ENCODE data around the gene BIVM.

BIVM gene

DNA sequence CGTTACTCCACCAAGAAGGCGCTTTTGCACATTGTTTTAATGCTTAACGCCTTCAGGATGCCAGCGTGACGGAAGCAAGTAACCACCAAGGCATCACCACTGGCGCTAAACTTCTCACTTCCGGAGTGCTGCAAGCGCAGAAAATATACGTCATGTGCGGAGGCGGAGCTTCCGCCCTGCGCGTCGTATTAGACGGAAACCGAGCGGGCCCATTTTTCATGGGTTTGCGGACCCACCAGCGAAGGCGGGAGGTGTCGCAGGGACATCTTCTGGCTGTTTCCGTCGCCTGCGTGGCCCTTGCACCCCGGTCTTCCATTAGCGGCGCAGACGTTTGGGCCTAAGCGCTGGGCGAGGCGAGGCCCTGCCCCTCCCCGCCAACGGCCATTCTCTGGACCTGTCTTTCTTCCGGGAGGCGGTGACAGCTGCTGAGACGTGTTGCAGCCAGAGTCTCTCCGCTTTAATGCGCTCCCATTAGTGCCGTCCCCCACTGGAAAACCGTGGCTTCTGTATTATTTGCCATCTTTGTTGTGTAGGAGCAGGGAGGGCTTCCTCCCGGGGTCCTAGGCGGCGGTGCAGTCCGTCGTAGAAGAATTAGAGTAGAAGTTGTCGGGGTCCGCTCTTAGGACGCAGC, 46.8 kb downstream of the BIVM start, which contains the start of gene ERCC5:
Gene ERCC5 (plus strand): TSS at position 403 of the 631 bp plus-strand sequence. CDS start 235 bp downstream, outside the sequence.
- DNase-seq = peak; percentile 65

DNA sequence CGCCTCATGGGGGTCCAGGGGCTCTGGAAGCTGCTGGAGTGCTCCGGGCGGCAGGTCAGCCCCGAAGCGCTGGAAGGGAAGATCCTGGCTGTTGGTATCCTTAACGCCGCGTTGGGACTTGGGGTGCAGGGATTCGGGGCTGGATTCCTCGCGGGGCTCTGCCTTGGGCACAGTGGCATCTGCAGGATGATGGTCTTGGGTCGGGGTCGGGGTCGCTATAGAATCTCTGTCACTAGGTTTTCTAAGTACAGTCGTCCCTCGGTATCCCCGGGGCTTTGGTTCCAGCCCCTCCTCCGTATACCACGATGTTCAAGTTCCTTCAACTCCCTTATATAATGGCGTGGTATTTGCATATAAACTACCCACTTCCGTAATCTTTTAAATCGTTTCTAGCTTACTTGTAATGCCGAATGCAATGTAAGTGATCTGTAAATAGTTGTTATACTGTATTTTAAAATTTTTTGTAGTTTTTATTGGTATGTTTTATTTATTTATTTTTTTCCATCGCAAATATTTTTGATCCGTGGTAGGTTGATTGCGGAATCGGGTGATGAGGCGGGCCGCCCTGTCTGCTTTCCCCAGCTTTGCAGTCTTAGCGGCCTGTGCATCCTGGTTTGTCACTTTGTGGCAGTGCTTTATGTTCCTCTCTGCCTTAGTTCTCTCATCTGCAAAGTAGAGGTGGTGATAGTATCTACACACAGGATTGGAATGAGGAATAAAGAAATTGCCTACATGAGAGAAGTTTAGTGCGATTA, 47.5 kb downstream of the BIVM start:
- DNase-seq = no peak

DNA sequence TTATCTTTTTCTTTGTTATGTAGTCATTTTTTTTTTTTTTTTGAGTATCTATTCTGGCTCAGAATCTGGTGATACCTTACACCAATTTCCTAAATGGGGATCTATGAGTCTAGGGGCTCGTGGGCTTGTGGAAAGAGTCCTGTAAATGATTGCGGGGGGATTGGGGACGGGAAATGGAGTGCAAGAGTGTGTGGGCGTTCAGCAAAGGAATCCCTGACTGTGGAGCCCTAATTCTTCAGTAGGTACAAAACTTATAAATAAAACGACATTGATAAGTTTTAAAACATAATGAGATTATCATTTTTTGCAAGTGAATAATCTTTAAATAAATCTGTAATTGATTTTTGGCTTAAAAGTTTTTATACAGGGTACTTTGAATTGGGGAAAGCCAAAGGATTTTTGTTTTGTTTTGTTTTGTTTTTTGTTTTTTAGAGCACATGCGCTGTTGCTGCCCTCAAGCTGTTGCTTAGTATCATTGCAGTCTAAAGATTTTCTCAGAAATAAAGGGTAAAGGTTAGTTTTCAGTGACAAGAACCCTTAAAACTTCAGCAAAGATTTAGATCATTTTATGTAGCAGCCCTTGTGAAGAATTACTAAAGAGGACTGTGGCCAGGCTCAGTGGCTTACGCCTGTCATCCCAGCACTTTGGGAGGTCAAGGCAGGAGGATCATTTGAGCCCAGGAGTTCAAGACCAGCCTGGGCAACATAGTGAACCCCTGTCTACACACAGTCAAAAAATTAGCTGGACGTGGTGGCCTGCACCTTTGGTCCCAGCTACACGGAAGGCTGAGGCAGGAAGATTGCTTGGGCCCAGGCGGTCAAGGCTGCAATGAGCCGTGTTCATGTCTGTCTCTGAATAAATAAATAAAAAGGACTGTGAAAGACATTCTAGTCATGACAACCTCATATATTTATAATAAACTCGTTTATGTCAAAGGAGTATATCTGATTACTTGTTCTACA, 48.6 kb downstream of the BIVM start:
- DNase-seq = no peak

DNA sequence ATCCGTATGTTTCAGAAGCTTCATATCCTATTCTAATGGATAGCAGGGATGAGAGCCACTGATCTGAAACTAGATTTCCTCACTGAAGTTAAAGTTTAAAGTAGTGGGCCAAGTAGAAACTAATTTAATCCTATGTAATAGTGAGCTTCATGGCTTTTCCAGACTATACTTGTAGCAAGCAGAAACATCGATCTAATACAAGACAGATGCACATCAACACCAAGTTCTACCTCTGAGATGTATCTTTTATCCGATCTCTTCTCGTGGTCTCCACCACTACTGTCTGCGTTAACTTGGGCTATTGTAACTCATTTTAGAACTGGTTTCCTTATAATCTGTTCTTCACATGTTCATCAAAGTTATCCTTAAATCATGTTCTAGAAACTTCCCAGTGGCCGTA, 50.0 kb downstream of the BIVM start:
- no peak for DNase-seq

DNA sequence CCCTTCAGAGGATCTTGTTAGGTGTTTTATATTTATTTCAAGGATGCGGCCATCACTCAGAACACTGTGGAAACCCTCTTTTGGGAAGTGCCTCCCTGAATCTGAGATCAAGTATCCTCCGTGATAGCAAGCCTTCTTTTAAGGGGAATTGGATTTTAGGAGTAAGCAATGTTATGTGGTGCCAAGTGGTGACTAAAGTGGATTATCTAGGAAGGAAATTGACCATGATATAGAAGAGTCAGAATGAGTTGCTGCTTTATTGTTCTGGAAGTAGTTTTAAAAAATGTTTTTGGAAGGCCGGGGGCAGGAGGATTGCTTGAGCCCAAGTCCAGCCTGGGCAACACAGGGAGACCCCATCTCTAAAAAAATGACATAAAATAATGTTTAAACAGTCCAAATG, 53.6 kb downstream of the BIVM start:
- DNase-seq = no peak

DNA sequence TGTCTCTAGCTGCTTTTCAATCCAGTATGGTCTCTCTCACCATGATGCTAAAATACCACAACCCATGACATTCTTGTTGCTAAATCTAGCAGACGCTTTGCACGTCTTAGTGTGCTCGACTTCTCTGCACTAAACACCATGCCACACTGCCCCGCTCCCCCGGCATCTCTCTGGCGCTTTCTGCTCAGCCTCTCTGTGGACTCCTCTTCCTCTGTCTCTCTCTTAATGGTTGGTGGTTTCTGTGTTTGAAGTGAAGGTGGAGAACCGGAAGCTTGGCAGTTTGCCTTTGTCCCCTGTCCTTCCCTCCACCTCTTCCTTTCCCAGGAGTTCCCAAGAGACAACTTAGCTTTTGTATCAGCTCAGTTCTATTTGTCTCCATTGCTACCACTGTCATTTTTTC, 55.8 kb downstream of the BIVM start:
- DNase-seq = no peak

DNA sequence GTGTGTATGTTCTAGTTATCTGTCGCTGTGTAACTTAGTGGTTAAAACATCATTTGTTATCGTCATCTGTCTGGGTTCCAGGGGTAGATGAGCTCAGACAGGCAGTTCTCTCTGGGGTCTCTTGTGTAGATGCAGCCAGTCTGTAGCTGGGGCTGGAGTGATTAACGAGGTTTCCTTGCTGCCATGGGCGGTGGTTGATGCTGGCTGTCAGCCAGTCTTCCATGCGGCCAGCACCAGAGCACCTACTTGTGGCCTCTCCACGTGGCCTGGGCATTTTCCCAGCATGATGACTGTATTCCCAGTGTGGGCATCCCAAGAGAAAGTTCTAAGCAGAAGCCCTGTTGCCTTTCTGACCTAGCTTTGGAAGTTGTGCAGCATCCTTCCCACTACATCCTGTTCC, 57.6 kb downstream of the BIVM start:
- DNase-seq = no peak

DNA sequence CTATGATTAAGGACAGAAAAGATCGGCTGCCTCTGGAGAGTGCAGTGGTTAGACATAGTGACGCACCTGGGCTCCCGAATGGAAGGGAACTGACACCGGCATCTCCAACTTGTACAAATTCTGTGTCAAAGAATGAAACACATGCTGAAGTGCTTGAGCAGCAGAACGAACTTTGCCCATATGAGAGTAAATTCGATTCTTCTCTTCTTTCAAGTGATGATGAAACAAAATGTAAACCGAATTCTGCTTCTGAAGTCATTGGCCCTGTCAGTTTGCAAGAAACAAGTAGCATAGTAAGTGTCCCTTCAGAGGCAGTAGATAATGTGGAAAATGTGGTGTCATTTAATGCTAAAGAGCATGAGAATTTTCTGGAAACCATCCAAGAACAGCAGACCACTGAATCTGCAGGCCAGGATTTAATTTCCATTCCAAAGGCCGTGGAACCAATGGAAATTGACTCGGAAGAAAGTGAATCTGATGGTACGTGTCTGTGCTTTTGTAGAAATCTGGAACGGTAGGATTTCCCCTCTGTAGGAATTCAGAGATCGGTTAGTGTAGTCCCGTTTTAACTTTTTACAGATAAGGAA, 63.8 kb downstream of the BIVM start:
- DNase-seq = no peak

DNA sequence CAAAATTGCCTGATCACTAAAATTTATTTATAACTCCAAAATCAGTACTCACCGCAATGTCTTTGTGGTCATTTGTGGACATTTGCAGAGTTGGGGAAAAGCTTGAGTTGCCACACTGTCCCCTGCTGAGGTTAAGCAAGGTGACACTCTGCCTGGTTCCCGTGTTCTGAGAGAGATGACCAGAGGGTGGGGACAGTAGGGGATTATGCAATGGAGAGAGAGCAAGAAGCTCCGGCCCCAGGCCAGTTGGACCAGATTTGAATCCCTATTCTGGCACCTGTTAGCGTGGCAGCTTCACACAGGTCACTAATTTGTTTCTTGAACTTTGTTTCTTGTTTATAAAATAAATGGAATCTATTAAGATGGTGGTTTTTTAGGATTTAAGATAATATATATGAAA, 64.7 kb downstream of the BIVM start:
- no peak for DNase-seq

DNA sequence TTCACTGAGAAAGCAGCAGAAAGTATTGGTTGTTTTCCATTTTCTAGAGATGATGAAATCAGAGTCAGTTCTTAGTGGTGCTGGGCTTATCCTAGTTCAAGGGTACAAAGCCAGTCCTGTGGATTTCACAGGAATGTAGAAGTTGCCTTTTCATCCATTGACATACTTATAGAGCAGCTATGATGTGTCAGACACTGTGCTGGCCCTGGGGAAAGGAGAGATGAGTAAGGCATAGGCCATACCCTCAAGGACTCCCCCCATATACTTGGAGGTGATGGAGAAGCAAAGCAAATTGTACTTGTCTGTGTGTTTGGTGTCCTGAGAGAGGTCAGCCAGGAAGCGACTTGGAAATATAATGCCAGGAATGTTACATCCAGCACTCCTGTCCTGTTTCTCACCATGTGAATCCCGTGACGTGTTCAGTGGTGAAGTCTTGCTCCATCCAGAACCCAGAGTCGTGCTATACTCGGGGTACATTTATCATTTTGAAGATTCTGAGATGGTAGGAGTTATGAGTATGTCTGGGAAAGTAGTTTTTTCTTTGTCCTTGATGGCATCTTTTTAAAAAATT, 69.5 kb downstream of the BIVM start:
- DNase-seq = no peak

DNA sequence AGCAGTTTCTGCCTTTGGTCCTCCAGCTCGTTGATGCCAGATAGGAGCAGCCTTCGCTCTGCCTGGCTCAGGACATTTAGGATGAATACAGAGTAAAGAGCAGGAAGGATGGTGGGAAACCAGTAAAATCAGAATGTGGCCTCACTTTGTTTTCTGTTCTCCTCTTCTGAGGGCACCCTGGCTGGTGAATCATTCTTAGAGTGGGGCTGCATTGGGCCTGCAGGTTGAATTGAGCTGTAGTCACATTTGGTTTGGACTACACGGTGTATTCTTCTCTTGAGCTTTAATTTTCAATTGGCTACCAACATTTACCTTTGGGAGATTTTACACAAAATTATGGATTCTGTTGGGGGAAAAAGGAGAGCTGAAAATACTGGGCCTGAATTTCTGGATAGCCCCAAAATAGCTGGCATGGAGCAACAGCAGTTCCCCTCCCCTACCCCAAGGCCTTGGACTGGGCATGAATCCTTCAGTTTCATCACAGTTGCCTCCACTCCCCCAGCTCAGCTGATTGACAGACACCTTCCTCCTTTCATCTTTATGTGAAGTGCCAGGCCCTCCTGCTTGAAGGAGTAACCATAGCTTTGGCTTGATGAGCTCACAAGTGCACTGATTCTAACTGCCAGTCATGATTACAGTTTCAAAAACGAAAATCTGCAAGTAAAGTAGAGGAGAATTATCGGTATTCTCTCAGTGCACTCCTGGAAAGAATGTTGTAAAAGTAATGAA, 71.2 kb downstream of the BIVM start:
- DNase-seq = no peak

DNA sequence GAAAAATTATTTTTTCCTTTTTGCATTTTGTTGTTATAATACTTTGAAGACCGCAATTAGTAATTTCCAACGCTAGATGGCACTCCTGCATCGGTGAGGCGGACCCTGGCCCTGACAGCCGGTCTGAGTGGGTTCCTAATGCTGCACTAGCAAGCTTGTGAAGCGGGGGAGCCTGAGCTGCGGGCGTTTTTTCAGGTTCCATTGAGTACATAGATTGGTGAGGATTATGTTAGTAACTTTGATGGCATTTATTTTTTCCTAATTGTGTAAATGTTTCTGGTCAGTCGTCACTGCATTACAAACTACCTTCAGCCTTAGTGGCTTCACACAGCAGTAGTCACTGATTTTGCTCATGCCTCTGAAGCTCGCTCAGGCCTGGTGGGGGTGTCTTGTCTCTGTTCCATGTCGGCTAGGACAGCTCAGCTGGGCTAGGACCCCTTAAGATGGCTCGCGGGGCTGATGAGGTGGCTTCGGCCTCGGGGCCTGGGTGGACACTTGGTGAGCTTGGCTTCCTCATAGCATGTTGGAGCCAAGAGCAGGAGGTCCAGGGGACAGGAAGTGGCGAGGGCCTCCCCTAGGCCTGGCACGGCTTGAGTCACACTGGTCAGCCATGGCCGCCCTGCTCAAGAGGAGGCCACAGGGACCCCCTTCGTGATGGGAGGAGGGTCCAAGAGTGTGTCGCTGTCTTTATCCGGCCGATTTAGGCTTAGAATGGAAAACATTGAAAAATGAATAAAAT, 71.9 kb downstream of the BIVM start:
- DNase-seq = no peak

DNA sequence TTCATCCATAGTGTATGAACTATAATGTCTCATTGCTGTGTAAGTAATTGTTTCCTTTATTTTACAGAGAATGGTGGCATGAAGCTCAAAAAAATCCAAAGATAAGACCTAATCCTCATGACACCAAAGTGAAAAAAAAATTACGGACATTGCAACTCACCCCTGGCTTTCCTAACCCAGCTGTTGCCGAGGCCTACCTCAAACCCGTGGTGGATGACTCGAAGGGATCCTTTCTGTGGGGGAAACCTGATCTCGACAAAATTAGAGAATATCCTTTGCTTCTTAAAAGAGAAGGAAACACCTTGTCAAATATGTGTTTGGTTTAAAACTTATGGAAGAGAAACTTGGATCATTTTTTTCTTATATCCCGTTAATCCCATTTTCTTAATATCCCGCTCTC, 73.2 kb downstream of the BIVM start:
- DNase-seq = no peak

DNA sequence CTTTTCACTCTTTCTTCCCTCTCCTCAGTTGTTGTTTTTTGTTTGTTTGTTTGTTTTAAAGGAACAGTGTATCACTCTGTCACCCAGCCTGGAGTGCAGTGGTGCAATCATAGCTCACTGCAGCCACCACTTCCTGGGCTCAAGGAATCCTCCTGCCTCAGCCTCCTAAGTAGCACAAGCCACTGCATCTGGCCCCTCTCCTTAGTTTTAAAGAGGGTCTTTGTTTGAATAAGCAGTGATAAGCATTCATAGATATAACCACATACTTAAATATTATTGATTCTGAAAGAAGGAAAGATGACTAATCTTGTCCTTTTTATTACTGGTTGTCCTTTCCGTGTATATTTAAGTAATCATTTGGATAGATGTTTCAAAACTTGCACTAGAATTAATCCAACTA, 73.6 kb downstream of the BIVM start:
- DNase-seq = no peak

DNA sequence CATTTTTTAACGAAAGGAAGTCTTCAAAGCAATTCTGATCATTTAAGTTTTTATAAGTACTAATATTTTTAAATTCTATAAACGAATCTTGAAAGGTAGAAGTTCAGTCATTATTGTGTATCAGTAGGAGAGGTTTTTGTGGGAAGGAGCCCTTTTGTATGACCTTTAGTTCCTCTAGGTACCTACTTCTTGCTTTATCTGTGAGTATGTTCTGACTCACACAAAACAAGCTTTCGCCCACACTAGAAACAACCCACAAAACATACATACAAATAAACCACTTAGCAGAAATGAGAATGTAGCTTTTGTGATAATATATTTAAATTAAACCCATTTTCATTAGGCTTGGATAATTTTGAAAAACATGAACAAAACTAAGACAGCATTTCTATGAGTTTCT, 74.7 kb downstream of the BIVM start:
- DNase-seq = no peak

DNA sequence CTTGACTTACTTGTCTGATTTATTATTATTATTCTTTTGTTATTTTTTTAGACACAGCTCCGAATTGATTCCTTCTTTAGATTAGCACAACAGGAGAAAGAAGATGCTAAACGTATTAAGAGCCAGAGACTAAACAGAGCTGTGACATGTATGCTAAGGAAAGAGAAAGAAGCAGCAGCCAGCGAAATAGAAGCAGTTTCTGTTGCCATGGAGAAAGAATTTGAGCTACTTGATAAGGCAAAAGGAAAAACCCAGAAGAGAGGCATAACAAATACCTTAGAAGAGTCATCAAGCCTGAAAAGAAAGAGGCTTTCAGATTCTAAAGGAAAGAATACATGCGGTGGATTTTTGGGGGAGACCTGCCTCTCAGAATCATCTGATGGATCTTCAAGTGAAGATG, 76.3 kb downstream of the BIVM start:
- no peak for DNase-seq

DNA sequence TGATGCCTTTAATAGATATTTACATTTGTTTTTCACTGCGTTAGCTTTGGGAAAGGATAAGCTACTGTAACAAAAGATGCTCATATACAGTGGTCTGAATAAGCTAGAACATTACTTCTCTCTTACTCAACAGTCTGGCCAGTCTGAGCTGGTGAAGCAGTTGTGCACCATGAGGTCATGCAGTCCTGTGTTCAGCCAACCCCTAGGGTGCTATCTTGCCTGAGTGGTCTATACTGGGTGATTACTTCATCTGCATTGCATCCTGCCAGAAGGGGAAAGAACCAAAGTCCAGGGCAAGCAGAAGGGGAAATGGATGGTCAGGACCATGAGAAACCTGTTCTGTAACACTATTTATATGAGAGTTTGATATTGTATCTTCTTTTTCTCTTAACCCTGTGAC, 78.4 kb downstream of the BIVM start:
- no peak for DNase-seq

DNA sequence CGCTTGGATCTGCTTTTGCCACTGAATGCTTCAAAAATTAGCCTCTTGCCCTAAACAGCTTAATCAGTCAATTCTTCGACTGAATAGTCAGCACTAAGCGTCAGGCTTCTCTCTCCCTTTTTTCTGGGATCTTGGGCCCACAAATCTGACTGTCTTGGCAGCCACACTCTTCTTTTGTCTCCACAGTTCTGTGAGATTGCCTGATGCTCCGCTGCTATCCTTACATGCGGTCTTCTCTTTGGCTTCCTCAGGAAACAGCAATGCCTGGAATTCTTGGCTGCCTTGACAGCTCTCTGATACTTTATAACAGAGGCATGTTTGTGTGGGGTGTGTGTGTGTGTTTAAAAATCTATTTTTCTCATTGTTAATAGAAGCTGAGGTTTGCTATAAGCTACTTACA, 79.6 kb downstream of the BIVM start:
- no peak for DNase-seq

DNA sequence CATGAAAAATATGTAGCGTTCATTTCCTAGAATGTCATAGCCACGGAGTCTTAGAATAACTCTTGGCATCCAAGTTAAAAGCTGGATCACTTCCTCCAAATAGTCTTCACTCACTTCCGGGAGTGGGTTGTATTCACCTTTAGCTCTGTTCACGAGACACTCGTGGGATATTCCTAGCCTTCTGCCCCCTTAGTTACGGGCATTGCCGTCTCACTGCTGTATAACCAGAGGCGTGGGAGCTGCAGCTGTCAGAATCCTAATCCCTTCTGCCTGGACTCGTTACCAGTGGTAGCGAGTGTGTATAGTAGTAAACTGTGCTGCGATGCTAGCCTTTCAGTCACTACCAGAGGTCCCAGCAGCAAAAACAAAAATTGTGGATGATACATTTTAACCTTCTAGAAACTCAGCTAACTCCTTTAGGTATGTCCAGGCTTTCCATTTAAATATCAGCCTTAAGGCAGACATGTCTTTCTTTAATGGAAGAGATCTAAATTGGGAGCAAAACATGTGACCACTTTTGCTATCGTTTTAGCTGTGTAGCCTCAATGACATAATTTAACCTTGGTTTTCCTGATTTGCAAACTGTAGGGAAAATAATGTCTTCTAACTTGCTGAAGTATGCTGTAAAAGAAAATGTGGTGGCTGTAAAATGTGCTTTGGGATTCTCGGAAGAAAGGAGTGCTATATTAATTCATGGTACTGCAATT, 81.0 kb downstream of the BIVM start:
- DNase-seq = no peak

DNA sequence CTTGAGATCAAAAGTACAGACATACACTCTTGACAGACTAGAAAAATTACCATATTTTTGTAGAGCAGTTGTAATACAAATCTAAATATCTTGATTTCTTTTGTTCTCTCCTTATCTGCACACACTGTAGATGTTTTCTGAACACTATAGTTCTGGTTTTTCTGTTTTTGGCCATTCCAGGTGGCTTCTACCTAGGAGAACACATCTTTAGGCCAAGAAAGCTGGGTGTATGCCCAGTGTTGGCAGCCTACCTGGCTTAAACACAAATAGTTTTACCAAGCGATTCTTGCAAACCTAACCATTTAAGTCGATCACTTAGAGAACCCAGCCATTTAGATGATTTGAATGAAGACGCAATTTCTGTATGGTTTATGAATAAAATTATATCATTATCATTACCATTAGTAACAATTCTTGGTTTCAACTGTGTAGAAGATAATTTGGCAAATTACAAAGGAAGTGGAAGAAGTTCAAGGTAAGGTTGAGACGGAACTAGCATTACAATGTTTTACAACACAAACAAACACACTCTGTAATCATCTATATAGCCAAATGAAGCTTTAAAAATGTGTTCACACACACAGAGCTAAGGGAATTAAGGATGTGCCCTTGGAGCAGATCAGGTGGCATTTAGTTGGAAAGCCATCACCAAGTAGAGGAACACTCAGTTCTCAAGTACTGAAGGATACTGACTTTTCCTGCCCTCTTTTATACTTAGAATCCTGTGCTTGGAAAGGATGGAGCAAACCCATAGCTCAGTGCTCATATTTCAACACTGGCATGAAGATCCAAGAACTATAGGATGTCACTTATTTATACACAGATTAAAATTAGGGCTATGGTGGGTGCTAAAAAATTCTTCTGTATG, 83.1 kb downstream of the BIVM start:
- DNase-seq = no peak

Measured in activated gamma-delta T cell (primary cell).